Liver (tissue), 9 donors: ENCODE measurements around the gene CITED4. TPM values are rescaled to one million over a fixed set of nuclear protein-coding genes. Genes with fewer than 3 reads are reported as not detected.

Source experiments
- DNase-seq: peaks from one replicate; pipeline ENCODE4 v3.0.0-alpha.2; 2017; ENCODE audit warnings: low spot score
- H3K27ac ChIP-seq, 2 donors: one replicate each; pipeline ENCODE4 v1.7.0; 2013; ENCODE audit warnings: inconsistent platforms in 2 of 2, low read length in 2 of 2, control low read depth in 1 of 2, low read depth in 1 of 2, mild to moderate bottlenecking in 1 of 2
- H3K27me3 ChIP-seq, 4 donors: one replicate each; pipeline versions ENCODE4 v1.6.1 to v1.7.0; 2013; ENCODE audit warnings: low read length in 3 of 4, inconsistent platforms in 1 of 4, mild to moderate bottlenecking in 1 of 4, moderate library complexity in 1 of 4; ENCODE audit not compliant: control insufficient read depth in 4 of 4, insufficient read depth in 4 of 4
- H3K36me3 ChIP-seq, 4 donors: one replicate each; pipeline versions ENCODE4 v1.6.1 to v1.7.0; 2013; ENCODE audit warnings: low read length in 3 of 4, mild to moderate bottlenecking in 3 of 4, low read depth in 1 of 4, moderate library complexity in 1 of 4; ENCODE audit not compliant: control insufficient read depth in 4 of 4, insufficient read depth in 3 of 4
- H3K4me1 ChIP-seq, 4 donors: one replicate each; pipeline versions ENCODE4 v1.6.1 to v1.7.0; 2013; ENCODE audit warnings: low read length in 3 of 4, mild to moderate bottlenecking in 3 of 4, moderate library complexity in 1 of 4; ENCODE audit not compliant: control insufficient read depth in 4 of 4, insufficient read depth in 4 of 4
- H3K4me3 ChIP-seq, 3 donors: one replicate each; pipeline versions ENCODE4 v1.6.1 to v1.7.0; 2013; ENCODE audit warnings: low read length in 3 of 3, control low read depth in 1 of 3, low read depth in 1 of 3, mild to moderate bottlenecking in 1 of 3
- H3K9ac ChIP-seq, 2 donors: one replicate each; pipeline ENCODE4 v1.7.0; 2013; ENCODE audit warnings: low read length in 2 of 2, mild to moderate bottlenecking in 2 of 2, moderate library complexity in 2 of 2, control low read depth in 1 of 2, low read depth in 1 of 2
- H3K9me3 ChIP-seq, 4 donors: one replicate each; pipeline versions ENCODE4 v1.6.1 to v1.7.0; 2013; ENCODE audit warnings: low read length in 3 of 4; ENCODE audit not compliant: control insufficient read depth in 4 of 4
- ATF3 ChIP-seq: IDR thresholded peaks from 2 replicates; pipeline ENCODE4 v1.6.1; 2016; ENCODE audit warnings: antibody characterized with exemption
- CTCF ChIP-seq: fragments of 150-350 bp; IDR thresholded peaks from 2 replicates; pipeline ENCODE4 v1.5.1; 2017; ENCODE audit warnings: improper control_type of control experiment, low read depth, low read length; ENCODE audit not compliant: missing input control
- EGR1 ChIP-seq, 2 donors: IDR thresholded peaks; 2 replicates each; pipeline ENCODE4 v1.6.1; 2016 to 2018; ENCODE audit warnings: antibody characterized with exemption in 2 of 2, low read depth in 2 of 2
- FOXA1 ChIP-seq: IDR thresholded peaks from 2 replicates; pipeline ENCODE4 v1.6.1; 2016; ENCODE audit warnings: antibody characterized with exemption
- FOXA2 ChIP-seq: IDR thresholded peaks from 2 replicates; pipeline ENCODE4 v1.6.1; 2016; ENCODE audit warnings: antibody characterized with exemption
- GABPA ChIP-seq, 2 donors: IDR thresholded peaks in 1 of 2; conservative IDR thresholded peaks in 1 of 2; 2 replicates each; pipeline ENCODE4 v1.6.1; 2016; ENCODE audit warnings: antibody characterized with exemption in 2 of 2, mild to moderate bottlenecking in 1 of 2, moderate library complexity in 1 of 2
- HNF4A ChIP-seq, 2 donors: conservative IDR thresholded peaks; 2 replicates each; pipeline ENCODE4 v1.6.1; 2016; ENCODE audit warnings: antibody characterized with exemption in 2 of 2, mild to moderate bottlenecking in 2 of 2
- HNF4G ChIP-seq: IDR thresholded peaks from 2 replicates; pipeline ENCODE4 v1.6.1; 2016; ENCODE audit warnings: antibody characterized with exemption
- JUND ChIP-seq, 2 donors: IDR thresholded peaks; 2 replicates each; pipeline ENCODE4 v1.6.1; 2016; ENCODE audit warnings: antibody characterized with exemption in 2 of 2
- MAX ChIP-seq: IDR thresholded peaks from 2 replicates; pipeline ENCODE4 v1.6.1; 2016; ENCODE audit warnings: antibody characterized with exemption
- NR2F2 ChIP-seq: IDR thresholded peaks from 2 replicates; pipeline ENCODE4 v1.6.1; 2016; ENCODE audit warnings: antibody characterized with exemption
- RAD21 ChIP-seq, 2 donors: IDR thresholded peaks; 2 replicates each; pipeline ENCODE4 v1.6.1; 2016; ENCODE audit warnings: antibody characterized with exemption in 2 of 2, mild to moderate bottlenecking in 2 of 2
- REST ChIP-seq: IDR thresholded peaks from 2 replicates; pipeline ENCODE4 v1.6.1; 2016; ENCODE audit warnings: antibody characterized with exemption, mild to moderate bottlenecking
- RXRA ChIP-seq, 2 donors: IDR thresholded peaks; 2 replicates each; pipeline ENCODE4 v1.6.1; 2017 to 2018; ENCODE audit warnings: antibody characterized with exemption in 2 of 2, mild to moderate bottlenecking in 1 of 2
- SP1 ChIP-seq: IDR thresholded peaks from 2 replicates; pipeline ENCODE4 v1.6.1; 2018; ENCODE audit warnings: antibody characterized with exemption, mild to moderate bottlenecking
- TAF1 ChIP-seq: conservative IDR thresholded peaks from 2 replicates; pipeline ENCODE4 v1.6.1; 2016; ENCODE audit warnings: antibody characterized with exemption, mild to moderate bottlenecking
- YY1 ChIP-seq: IDR thresholded peaks from 2 replicates; pipeline ENCODE4 v1.6.1; 2016; ENCODE audit warnings: antibody characterized with exemption, mild to moderate bottlenecking
- ZBTB33 ChIP-seq: IDR thresholded peaks from 2 replicates; pipeline ENCODE4 v1.6.1; 2016; ENCODE audit warnings: antibody characterized with exemption
- WGBS: extraction: QIAGEN DNeasy Blood & Tissue Kit; methylation state at CpG from one replicate; pipeline ENCODE4 v1.1.7; 2013; 5-methylcytosine and 5-hydroxymethylcytosine counted together
- polyA plus RNA-seq, 2 donors: library from polyadenylated mRNA; stranded (reverse) in 1 of 2; unstranded in 1 of 2; fragments of 200-250 nt in 1 of 2; fragments of >200 nt in 1 of 2; fragmentation: Nextera tagmentation in 1 of 2; extraction: Ambion mirVana in 1 of 2; gene quantifications; one replicate each; pipeline versions ENCODE4 v1.2.1 to v1.2.3, GENCODE V29; 2013 to 2015
- total RNA-seq, 2 donors: library from RNA; depleted of rRNA; stranded (reverse); fragments of >200 nt; gene quantifications; one replicate each; pipeline ENCODE4 v1.2.3, GENCODE V29; 2014
- donor health status: healthy.
- donor health status: healthy.
- donor health status: healthy.
- donor health status: healthy.
- donor health status: healthy.

The CITED4 gene
- total and polyA plus RNA-seq, 4 donors: 1.4 to 9.9 (median 5.2) TPM

- Histone ChIP-seq H3K4me1 (peaks cover under 1 to 5% (median 1%) of the 10 kb centered on the region in 4 donors), H3K9ac (no peak overlapping the region), H3K4me3 (no peak overlapping the region), H3K36me3 (no peaks in the 10 kb centered on the region), H3K27me3 (no peaks in the 10 kb centered on the region), H3K9me3 (peaks cover 0 to 2% (median 0%) of the 10 kb centered on the region in 4 donors), H3K27ac (no peak overlapping the region)
- DNase-seq: no peak
- WGBS: 98% methylated on average over 2 of the region's 2 CpGs
- TF ChIP-seq ATF3 (no peak), REST (no peak), TAF1 (no peak), RAD21 (IDR thresholded peaks at IDR 0.05) (no peak), JUND (IDR thresholded peaks at IDR 0.05) (no peak), EGR1 (IDR thresholded peaks at IDR 0.05; ENCODE audit: low read depth in 2 of 2) (no peak), HNF4G (no peak), FOXA1 (no peak), RXRA (IDR thresholded peaks at IDR 0.05) (no peak), NR2F2 (no peak), HNF4A (conservative IDR thresholded peaks at IDR 0.05) (no peak), MAX (no peak), SP1 (no peak), FOXA2 (no peak), CTCF (no peak), GABPA (IDR thresholded peaks at IDR 0.05 in 1 of 2, conservative IDR thresholded peaks at IDR 0.05 in 1 of 2) (no peak), ZBTB33 (no peak), YY1 (no peak)
These were observed 16.7 kb upstream of the CITED4 start for GRCh38 chr1:40878906-40879305.
